Activated CD8-positive, alpha-beta memory T cell treated with anti-CD3 and anti-CD28 coated beads, Interleukin-2, amount 50 U/mL, for 48 hours (primary cell): ENCODE measurements around the gene FZD8.
"Not testable (repeated sequence)": the region's sequence is repeated elsewhere in the genome, so short reads cannot be mapped to it uniquely, and the experiment has no call there.

Source experiments
- DNase-seq: peaks from one replicate; pipeline ENCODE4 v3.0.0-alpha.2; 2020

Gene FZD8, protein sequence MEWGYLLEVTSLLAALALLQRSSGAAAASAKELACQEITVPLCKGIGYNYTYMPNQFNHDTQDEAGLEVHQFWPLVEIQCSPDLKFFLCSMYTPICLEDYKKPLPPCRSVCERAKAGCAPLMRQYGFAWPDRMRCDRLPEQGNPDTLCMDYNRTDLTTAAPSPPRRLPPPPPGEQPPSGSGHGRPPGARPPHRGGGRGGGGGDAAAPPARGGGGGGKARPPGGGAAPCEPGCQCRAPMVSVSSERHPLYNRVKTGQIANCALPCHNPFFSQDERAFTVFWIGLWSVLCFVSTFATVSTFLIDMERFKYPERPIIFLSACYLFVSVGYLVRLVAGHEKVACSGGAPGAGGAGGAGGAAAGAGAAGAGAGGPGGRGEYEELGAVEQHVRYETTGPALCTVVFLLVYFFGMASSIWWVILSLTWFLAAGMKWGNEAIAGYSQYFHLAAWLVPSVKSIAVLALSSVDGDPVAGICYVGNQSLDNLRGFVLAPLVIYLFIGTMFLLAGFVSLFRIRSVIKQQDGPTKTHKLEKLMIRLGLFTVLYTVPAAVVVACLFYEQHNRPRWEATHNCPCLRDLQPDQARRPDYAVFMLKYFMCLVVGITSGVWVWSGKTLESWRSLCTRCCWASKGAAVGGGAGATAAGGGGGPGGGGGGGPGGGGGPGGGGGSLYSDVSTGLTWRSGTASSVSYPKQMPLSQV

DNA sequence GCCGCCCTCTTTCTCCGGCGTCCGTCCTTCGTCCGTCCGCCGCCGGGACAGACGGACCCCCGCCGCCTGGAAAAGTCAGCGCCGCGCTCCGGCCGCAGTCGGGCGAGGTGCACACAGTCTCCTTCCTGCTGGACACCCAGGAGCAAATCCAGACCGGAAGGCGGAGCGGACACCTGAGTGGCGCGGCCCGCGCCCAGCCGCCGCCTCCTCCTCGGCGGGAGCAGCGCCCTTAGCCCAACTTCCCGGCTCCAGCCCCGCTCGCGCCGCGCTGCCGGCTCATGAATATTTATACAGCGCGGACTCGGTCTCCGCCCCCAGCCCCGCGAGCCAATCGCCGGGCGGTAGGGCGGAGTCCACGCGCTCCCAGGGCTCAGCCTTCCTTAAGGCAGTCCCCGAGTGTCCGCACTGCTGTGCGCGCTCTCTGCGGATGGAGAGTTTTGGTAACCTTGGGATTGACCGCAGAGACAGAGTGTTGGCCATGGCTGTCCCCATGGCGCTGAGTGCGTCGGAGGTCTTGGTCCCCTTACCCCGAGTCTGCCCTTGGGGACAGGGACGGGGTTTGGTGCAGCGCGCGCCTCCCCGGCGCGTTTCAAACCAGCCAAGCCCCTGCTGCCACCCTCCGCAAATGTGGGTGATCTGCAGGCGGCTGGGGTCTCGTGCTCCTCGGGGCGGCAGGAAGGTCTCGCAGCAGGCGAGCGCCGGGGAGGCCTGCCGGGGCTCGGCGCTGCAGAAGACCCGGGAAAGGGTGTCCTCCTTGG lies at the start of gene FZD8:
TSS of gene FZD8 (minus strand) at position 262 of the 758 bp plus-strand sequence. CDS start 867 bp downstream, outside the sequence.
- peak; percentile 84 for DNase-seq

DNA sequence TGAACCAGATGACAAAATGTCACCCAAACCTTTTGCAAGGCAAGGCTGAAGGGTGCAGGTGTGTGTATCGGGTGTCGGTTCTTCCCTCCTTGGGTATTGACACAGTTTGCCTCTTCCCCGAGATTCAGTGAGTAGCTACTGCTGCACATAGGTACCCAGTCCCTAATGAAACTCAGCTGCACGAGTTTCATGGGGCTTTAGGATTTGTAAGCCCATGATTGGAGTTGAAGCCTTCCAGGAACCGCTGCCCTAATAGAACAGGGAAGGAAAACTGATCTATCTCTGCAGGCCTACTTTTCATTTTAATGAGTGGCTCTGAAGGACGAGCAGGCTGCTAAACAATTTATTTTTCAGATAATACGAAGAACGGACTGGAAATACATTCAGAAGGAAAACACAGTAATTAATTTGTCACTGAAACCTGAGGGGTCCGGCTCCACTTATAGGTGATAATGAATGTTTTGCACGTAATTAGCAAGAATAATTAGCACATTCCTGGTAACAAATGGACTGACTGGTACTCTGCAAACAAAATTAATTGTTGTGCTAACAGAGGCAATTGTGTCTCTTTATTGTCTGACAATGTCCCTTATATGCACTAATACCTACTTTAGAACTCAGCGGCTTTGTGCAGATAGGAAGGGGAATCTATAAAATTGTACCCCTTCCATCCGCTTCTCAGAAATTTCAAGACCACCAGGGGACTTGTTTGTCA lies 49.6 kb upstream of the FZD8 start:
- DNase-seq, result no peak

DNA sequence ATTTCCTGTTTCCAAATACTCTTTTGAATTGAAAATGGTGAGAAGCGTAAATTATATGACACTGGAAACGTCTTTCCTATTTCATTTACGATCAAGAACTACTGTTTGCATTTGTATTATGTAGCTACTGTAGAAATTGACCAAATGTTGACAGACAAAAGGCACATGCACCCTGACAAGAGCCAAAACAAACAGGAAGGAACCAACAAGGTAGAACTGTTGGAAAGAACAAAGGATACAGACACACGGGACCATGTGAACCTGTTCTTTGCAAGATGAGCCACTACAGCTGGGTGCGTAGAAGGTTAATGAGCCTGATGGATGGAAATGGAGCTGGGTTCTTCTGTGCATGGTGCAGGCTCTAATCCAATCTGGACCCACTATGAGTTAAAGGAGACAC lies 48.4 kb upstream of the FZD8 start:
- no peak for DNase-seq

DNA sequence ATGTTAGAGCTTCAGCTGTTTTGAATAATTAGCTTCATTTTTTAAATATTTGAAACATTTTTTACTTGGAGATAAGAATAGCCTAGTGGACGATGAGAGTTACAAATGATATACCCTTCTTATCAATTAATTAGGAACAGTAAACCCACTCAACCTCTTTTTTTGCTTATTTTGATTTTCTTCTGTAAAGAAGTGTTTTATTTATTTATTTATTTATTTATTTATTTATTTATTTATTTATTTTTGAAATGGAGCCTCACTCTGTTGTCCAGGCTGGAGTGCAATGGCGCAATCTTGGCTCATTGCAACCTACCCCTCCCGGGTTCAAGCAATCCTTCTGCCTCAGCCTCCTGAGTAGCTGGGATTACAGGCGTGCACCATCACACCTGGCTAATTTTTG lies 43.8 kb upstream of the FZD8 start:
- DNase-seq, result not testable (repeated sequence)

DNA sequence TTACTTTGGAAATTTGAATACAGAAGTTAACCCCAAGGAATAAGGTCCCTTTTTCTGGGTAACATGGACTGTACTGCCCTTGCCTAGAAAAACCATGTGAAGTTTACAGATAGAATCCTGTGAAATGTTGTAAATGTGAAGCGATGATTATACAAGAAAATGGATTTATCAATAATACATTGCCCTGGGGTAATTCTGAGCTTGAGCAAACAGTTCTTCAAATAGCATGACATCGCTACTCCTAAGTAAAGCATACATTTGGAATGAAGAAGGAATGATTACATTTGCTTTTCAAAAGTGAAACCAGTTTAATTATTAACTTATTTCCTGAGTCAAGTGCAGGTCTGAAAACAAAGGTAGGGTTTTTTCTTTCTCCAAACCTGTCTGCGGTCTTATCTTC lies 43.3 kb upstream of the FZD8 start:
- DNase-seq, result no peak

DNA sequence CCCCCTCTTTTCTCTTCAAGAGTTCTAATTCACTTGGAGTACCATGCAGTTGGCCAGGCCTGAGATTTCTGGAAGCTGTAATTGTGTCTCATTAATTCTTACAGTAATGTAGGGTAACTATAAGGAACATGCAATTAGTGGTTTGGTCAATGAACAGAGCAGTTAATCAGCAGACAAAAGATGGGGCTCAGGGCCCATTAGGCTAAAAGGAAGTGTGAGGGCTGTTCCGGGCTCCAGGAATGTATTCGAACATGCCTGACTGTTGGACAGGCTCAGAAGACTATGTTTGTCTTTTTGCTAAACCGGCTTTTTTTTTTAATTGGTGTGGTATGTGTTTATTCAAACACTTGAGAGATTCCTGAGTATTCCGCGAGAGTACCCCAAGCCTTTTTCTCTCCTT lies 42.5 kb upstream of the FZD8 start:
- no peak for DNase-seq

DNA sequence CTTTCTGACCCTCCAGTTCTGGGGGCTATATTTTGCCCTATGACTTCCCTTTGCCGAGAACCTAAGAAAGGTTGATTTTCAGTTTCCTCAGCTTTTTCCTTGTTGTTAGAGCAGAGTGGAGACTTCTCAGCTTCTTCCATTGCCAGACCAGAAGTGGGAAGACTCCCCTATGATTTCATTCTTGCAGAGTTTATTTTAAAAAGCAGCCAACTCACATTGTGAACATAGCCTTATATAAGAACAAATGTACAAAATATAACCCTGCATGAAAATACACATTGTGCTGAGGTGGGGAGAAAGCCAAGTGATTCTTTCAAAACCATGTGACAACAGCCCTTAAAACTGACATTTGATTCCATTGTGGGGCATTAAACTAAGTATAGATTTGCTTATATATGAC lies 33.8 kb upstream of the FZD8 start:
- DNase-seq, result no peak

DNA sequence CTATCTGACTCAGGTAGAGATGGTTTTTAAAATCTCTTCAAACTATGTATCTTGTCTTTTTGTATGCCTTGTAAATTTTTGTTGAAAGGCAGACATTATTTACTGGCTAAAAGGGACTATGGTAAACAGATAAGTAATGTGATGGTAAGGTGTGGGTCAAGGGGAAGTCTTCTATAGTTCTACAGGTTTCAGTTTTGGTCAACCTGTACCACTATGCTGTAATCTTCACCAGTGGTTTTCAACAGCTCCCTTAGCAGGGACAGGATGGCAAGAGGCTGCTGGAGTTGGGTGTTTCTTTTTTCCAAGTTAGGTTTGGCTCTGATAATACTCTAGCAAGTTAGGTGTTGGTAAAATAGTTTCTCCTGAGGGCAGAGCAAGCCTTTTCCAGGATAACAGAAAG lies 32.7 kb upstream of the FZD8 start:
- no peak for DNase-seq

DNA sequence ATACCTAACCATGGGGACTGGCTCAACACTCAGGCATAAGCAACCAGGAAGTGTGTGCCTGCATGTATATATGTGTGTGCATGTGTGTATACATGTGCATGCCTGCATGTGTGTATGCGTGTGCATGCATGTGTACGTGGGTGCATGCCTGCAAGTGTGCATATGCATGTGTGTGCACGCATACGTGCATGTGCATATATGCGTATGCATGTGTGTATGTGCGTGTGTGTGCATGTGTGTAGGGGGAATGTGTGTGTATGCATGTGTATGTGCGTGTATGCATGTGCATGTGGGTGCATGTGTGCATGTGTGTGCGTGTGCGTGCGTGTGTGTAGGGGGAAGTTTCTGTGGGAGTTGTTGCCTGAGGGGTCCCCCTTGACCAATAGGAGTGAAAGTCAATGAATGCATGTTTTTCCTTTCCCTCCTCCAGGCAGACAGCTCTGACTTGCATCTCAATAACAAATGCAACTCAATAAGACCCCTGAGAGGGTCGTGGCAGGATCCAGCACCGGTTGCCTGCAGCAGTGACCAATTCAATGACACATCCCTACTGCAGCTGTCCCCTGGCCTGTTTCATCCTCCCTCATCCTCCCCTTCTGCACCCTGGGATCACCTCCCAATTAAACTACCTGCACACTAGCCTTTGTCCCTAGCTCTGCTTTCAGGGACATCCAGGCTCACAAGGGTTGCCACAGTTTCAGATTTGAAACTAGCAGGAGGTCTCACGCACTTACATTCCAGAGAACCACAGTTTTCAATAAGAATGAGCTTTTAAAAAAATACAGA lies 27.0 kb upstream of the FZD8 start:
- no peak for DNase-seq

DNA sequence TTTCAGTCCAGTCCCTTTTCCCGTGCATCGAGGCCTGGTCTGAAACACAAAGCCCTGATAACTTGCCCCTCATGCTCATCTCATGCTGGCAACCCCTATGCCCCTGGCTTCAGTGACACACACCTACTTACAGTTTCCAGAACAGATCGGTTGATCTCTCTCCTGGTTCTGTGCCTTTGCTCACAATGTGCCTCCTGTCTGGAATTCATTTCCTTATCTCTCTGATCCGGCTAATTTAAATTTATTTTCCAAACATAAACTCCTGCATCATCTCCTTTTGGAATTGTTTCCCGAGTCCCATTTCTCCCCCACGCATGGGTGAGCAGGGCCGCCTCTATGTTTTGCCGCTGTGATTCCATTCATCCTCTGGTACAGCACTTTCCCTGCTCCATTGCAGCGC lies 25.9 kb upstream of the FZD8 start:
- no peak for DNase-seq

DNA sequence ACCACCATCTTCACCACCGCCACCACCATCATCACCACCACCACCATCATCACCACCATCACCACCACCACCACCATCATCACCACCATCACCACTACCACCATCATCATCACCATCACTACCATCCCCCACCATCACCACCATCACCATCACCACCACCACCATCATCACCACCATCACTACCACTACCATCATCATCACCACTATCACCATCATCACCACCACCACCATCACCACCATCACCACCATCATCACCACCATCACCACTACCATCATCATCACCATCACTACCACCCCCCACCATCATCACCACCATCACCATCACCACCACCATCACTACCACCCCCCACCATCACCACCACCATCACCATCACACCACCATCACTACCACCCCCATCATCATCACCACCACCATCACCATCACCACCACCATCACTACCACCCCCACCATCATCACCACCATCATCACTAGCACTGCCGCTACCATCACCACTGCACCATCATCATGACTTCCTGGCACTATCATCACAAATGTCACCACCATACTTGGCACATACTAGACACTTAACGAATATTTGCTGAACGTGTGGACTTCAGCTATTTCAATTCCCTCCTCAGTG lies 25.3 kb upstream of the FZD8 start:
- no peak for DNase-seq

DNA sequence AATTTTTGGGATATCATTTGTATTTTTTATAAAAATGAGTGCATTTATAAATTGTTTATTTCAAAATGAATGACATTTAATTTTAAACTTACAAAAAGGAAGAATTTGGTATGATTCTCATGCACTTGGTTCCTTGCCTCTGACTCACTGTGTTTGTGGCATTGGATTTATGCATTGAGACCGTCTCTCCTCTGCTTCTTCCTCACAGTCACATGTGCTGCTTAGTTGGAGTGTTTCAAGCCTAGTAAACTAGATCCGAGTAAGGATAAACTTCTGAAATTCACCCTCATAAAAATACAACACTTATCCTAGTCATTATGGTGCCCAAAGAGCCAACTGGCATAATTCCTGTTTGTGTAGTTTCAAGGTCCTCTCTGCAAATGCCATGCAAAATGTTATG lies 19.1 kb upstream of the FZD8 start:
- DNase-seq, result no peak

DNA sequence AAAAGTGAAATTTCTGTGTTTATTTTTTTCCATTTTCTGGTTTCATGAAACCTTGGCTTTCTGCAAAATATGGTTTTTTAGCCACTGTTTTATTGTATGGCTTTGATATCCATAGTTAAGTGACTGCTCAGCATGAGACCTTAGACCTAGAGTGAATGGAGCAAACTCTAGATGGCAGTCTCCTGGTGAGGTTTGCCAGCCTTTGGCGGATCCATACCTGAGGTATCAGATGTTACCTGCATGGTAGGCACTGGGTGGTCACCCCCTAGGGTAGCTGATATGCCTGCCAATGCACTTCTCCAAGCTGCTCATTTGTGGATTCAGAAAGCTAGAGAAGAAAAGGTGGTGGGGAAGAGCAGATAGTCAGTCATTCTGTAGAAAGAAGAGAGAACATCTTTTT lies 17.4 kb upstream of the FZD8 start:
- no peak for DNase-seq

DNA sequence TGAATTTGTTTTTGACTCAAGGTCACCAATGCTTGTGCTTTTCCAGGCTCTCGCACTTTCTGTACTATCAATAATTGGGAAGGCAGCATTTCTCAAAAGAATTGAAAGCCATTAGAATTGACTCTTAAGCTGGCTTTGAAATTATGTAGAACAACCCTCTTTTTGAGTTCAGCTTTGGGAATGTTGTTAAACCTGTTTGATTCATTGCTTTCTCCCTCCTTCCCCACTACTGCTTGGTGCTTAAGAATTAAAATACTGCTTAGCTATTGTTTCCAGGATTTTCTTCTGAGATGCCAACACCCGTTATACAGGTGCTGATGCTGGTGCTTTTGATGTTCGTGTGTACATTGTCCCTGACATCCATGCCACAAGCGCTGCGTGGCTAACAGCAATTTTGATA lies 15.5 kb upstream of the FZD8 start:
- DNase-seq, result no peak

DNA sequence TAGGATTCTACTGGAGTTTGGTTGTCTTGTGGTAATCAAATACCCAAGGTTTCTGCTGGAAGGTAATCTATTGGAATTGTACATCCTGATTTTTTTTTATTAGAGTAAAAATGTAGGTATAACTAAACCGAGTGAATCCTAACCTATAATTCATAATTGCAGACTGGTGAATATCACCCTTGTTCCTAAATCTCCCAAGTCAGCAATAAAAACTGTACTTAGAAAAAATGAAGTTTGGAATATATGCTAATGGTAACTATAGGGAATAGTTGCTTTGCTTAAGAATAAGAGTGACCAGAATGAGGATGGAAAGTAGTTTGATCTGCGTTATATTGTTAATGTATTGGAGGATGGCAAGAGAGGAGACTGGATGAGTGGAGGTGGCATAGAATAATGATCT lies 10.7 kb upstream of the FZD8 start:
- no peak for DNase-seq

DNA sequence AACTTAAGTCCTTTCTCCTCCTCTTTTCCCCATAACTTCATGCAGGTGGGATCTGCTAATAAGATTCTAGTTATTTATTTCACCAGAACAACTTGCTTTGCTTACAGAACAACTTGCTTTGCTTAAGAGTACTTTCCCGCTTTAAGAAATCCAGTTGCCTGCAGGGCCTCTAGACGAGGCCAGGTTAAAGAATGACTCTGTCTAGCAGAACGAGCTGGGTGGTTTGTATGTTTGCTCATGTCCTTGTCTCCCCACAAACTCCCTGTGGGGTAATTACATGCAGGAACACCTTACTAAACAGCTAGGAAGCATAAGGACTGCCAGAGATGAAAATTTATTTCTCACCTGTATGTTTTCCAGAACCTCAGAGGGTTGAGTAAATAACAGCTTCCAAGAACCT lies 8.8 kb upstream of the FZD8 start:
- no peak for DNase-seq

DNA sequence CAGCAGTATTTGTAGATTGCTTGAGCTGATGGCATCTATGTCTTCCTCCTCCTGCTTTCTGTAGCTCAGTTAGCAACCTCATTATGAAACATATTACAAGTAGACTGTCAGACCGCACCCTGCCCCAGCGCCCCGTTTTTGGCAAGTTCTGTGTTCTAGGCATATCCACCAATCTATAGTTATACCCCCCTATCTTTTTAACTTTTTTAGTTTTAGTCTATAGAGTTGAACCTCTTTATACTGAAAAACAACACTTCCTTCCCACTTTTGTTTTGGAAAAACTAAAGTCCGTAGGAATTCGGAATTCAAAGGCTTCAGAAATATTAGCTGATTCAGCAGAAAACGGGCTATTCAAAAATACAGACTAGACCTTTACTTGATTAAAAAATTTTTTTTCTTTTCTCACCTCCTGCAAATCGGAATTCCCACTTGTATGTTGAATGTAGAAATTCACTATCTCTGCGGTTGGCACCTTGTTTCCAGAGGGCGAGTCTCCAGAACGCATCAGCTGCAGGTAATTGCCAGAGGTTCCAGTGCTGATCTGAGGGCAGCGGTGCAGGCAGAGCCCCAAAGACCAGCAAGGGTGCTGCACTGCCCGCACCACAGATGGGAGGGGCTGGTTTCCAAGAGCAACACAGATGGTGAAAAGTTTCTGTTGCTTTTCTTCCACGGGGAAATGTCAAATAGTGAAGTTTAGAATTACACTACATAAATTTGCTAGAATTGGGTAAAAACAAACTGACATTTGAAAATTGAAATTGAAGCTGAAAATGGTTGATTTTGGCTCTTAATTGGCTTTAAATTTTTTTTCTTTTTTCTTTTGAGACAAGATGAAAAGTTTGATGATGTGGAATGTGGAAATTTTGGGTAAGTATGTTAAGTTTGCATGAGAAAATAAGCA lies 2.2 kb upstream of the FZD8 start:
- no peak for DNase-seq

DNA sequence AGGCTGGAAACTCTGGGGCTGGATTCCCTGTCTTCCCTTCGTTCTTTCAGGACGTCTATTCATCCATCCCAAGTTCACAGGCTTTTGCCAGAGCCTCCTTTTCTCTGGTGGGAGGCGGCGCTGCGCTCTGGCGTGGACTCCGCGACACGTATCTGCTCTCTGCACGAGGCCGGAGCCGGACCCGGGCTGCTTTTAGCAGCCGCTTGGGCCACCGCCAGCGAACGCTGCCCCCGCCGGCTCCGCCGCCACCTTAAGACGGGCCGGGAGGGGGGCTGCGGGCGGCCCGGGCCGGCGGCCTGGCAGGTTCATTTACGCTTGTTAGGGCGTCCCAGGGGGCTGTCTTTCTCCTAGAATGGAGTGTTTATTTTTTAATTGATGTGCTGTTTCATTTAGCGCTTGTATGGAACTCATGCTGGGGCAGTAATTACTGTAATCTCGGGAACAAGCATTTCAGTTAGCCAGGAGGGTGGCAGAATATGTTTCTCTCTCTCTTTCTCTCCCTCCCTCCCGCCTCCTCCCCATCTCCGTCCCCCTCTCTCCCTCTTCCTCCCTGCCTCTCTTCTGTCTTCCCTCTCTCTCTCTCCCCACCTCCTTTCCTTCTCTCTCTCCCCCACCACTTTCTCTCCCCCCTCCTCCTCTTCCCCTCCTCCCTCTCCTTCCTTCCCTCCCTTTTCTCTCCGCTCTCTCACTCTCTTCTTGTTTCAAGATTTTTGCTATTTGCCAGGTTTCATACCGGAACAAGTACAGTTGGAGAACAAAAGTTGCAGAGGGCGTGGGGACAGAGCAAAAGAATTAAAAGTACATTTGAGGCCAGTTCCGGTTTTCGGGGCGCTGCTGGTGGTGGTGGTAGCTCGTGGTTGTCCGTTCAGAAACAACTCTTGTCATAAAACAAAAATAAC lies 1.3 kb upstream of the FZD8 start:
- DNase-seq, result peak; percentile 55

DNA sequence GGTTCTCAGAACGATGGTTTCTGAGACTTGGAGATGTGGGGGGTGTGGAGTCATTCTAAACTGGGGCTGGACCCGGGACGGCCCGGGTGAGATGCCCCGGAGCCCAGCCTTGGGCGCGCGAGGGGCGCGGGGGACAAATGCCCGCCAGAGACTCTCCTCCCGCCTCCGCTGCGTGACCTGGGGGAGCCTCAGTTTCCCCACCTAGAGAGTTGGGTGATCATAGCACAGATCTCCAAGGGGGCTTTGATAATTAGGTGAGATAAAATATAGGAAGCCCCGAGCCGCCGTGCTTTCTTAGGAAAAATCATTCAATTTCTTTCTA lies 658 bp upstream of the FZD8 start:
- no peak for DNase-seq

DNA sequence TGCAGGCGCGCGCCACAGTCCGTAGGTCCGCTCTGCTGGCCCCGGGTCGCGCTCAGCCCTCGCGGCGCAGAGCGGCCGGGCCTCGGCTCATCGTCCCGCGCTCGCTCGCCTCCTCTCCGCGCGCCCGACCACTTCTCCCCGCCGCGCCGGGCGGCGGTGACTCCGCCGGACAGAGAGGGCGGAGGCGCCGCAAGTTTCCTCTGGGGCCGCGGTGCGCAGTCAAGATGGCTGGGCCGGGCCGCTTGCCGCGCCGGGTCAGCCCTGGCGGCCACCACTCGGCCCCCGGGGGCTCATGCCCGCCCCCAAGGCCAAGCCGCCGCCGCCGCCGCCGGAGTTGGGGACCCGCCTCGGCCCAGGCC lies 441 bp downstream of the FZD8 start:
- DNase-seq, result peak; percentile 59
